Neural progenitor cell (in vitro differentiated cells): Measurements from ENCODE around the gene EMILIN1.

Experiments
- EZH2phosphoT487 ChIP-seq: fragments of 200-600 bp; sonication (generic); IDR thresholded peaks from 2 replicates; pipeline ENCODE4 v1.6.1; 2017; ENCODE audit warnings: antibody characterized with exemption
- TF ChIP-seq, protein P1 (sequence below): fragments of 200-600 bp; sonication (generic); IDR thresholded peaks from 2 replicates; pipeline ENCODE4 v1.5.1; 2017; ENCODE audit warnings: antibody characterized with exemption, mild to moderate bottlenecking

DNA sequence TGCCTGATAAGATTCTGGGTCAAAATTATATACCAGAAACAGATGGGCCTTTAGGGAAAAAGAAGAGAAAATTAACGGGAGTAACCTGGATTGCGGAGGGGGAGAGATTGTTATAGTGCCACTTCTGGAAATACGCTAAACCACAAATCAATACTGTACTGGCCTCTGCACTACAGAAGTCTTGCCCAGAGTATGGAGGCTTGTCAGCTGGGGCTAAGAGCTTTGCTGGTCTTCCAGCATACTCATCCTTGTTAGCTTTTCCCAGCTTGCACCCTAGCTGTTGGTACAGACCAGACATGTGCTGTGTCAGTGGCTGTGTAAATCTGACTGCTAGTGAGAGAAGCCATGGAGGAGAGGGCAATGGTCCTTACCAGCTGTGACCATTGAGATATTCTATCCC is 18.1 kb upstream of the EMILIN1 start:
- TF ChIP-seq, protein P1, sequence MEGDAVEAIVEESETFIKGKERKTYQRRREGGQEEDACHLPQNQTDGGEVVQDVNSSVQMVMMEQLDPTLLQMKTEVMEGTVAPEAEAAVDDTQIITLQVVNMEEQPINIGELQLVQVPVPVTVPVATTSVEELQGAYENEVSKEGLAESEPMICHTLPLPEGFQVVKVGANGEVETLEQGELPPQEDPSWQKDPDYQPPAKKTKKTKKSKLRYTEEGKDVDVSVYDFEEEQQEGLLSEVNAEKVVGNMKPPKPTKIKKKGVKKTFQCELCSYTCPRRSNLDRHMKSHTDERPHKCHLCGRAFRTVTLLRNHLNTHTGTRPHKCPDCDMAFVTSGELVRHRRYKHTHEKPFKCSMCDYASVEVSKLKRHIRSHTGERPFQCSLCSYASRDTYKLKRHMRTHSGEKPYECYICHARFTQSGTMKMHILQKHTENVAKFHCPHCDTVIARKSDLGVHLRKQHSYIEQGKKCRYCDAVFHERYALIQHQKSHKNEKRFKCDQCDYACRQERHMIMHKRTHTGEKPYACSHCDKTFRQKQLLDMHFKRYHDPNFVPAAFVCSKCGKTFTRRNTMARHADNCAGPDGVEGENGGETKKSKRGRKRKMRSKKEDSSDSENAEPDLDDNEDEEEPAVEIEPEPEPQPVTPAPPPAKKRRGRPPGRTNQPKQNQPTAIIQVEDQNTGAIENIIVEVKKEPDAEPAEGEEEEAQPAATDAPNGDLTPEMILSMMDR = no peak
- no peak for TF ChIP-seq EZH2phosphoT487
